IMR-90 (cell line): ENCODE data around the gene FAM3D.

Experiments
- CHD1 ChIP-seq: IDR thresholded peaks from 2 replicates; pipeline ENCODE4 v1.6.1; 2012; ENCODE audit warnings: low read depth, low read length, improper control_type of control experiment
- NFE2L2 ChIP-seq: fragments of 150-350 bp; IDR thresholded peaks from 2 replicates; pipeline ENCODE4 v1.6.1; 2016; ENCODE audit warnings: low read depth, mild to moderate bottlenecking, low read length
- POLR2A ChIP-seq: IDR thresholded peaks from 2 replicates; pipeline ENCODE4 v1.6.1; 2012; ENCODE audit warnings: mild to moderate bottlenecking, low read depth, low read length
- RAD21 ChIP-seq: IDR thresholded peaks from 2 replicates; pipeline ENCODE4 v1.6.1; 2012; ENCODE audit warnings: low read length, improper control_type of control experiment
- RCOR1 ChIP-seq: IDR thresholded peaks from 2 replicates; pipeline ENCODE4 v1.6.1; 2012; ENCODE audit warnings: mild to moderate bottlenecking, low read length, improper control_type of control experiment; ENCODE audit not compliant: insufficient replicate concordance
- TF ChIP-seq, protein P1 (sequence below): conservative IDR thresholded peaks from 2 replicates; pipeline ENCODE4 v1.5.1; 2012; ENCODE audit warnings: mild to moderate bottlenecking, low read depth, low read length, improper control_type of control experiment
- TF ChIP-seq, protein P2 (sequence below): fragments of 150-350 bp; IDR thresholded peaks from 2 replicates; pipeline ENCODE4 v1.6.1; 2017; ENCODE audit warnings: mild to moderate bottlenecking, antibody characterized with exemption, low read length, low read depth

DNA sequence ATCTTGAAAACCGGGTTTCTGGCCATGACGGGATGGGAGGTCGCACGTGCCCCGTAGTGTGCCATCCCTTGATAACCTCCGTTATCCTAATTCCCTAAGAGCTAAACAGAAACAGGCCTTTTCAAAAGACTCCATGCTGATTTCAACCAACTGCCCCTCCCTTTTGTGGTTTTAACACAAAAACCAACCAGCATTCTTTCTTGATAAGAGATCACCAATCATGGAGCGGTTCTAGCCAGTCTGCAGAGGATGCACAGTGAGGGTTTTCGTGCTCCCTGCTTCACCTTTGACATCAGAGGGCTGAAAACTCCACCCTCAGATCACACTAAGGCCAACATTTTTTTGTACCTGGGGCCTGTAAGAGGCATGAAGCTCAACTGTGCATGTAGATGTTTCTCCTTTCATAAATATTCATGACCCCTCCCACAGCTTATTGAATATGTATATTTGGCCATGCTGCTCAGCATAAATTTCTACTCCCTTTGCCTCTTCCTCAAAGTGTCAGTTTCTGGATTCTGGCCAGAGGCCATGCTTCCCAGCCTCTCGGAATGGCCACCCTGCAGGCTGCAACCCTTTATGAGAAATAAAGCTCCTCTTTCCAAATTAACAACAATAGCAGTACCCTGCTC is 41.3 kb downstream of the FAM3D start:
- TF ChIP-seq, protein P1, sequence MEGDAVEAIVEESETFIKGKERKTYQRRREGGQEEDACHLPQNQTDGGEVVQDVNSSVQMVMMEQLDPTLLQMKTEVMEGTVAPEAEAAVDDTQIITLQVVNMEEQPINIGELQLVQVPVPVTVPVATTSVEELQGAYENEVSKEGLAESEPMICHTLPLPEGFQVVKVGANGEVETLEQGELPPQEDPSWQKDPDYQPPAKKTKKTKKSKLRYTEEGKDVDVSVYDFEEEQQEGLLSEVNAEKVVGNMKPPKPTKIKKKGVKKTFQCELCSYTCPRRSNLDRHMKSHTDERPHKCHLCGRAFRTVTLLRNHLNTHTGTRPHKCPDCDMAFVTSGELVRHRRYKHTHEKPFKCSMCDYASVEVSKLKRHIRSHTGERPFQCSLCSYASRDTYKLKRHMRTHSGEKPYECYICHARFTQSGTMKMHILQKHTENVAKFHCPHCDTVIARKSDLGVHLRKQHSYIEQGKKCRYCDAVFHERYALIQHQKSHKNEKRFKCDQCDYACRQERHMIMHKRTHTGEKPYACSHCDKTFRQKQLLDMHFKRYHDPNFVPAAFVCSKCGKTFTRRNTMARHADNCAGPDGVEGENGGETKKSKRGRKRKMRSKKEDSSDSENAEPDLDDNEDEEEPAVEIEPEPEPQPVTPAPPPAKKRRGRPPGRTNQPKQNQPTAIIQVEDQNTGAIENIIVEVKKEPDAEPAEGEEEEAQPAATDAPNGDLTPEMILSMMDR = no peak
- TF ChIP-seq POLR2A = no peak
- TF ChIP-seq RCOR1 = no peak
- TF ChIP-seq, protein P2, sequence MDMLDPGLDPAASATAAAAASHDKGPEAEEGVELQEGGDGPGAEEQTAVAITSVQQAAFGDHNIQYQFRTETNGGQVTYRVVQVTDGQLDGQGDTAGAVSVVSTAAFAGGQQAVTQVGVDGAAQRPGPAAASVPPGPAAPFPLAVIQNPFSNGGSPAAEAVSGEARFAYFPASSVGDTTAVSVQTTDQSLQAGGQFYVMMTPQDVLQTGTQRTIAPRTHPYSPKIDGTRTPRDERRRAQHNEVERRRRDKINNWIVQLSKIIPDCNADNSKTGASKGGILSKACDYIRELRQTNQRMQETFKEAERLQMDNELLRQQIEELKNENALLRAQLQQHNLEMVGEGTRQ = no peak
- TF ChIP-seq CHD1 = no peak
- TF ChIP-seq RAD21 = no peak
- TF ChIP-seq NFE2L2 = no peak
